Tibial artery (tissue), 4 donors: ENCODE data around the gene ZNF146.
"Not testable (repeated sequence)": the region's sequence is repeated elsewhere in the genome, so short reads cannot be mapped to it uniquely, and the experiment has no call there.

Experiments used
- DNase-seq, 2 donors: peaks; one replicate each; pipeline ENCODE4 v3.0.0-alpha.2; 2019
- H3K27ac ChIP-seq, 2 donors: fragments of 200-600 bp; sonication (generic) in 1 of 2; 1 replicate in 1 of 2; 2 replicates in 1 of 2; pipeline ENCODE4 v1.5.1; 2018 to 2019; ENCODE audit warnings: mild to moderate bottlenecking in 1 of 2
- H3K27me3 ChIP-seq, 2 donors: fragments of 200-600 bp; sonication (generic) in 1 of 2; one replicate each; pipeline versions ENCODE4 v1.5.1 to v1.6.0; 2016 to 2019
- H3K36me3 ChIP-seq, 3 donors: fragments of 200-600 bp; sonication (generic) in 2 of 3; one replicate each; pipeline ENCODE4 v1.5.1; 2016 to 2019; ENCODE audit warnings: mild to moderate bottlenecking in 2 of 3
- H3K4me1 ChIP-seq, 4 donors: fragments of 200-600 bp; sonication (generic) in 2 of 4; 1 replicate in 3 of 4; 2 replicates in 1 of 4; pipeline ENCODE4 v1.5.1; 2016 to 2019
- H3K4me3 ChIP-seq, 2 donors: fragments of 200-600 bp; sonication (generic) in 1 of 2; 1 replicate in 1 of 2; 2 replicates in 1 of 2; pipeline ENCODE4 v1.5.1; 2018 to 2019; ENCODE audit warnings: mild to moderate bottlenecking in 2 of 2
- H3K9me3 ChIP-seq, 3 donors: fragments of 200-600 bp; sonication (generic) in 1 of 3; one replicate each; pipeline ENCODE4 v1.5.1; 2016 to 2019
- CTCF ChIP-seq, 2 experiments: fragments of 200-600 bp in 1 of 2; fragments of 450-650 bp in 1 of 2; IDR thresholded peaks; one replicate each; pipeline ENCODE4 v1.5.1; 2017 to 2019; ENCODE audit warnings: antibody characterized with exemption in 2 of 2, mild to moderate bottlenecking in 1 of 2, moderate library complexity in 1 of 2
- intact Hi-C: fragments of 100-400 bp; cut with DNase I; formaldehyde crosslinking; loops from one replicate; pipeline ENCODE4 v1.15.0; 2023; ENCODE audit warnings: low total_unique reads

Gene ZNF146

GRCh38 chr19:36221474-36221873 lies 6.6 kb downstream of the ZNF146 start:
- Histone ChIP-seq H3K9me3 (no peaks in the 10 kb centered on the region), H3K27ac (no peak overlapping the region), H3K27me3 (no peaks in the 10 kb centered on the region), H3K36me3 (peaks cover 7 to 54% (median 51%) of the 10 kb centered on the region in 3 donors), H3K4me3 (no peak overlapping the region), H3K4me1 (peaks cover 0 to 25% (median 18%) of the 10 kb centered on the region in 4 donors)
- TF ChIP-seq CTCF (IDR thresholded peaks at IDR 0.05) = no peak
- intact Hi-C loops = no loop called here
- no peak for DNase-seq

- Histone ChIP-seq H3K27me3 (no peaks in the 10 kb centered on the region), H3K36me3 (peaks cover 15 to 64% (median 61%) of the 10 kb centered on the region in 3 donors), H3K4me3 (no peak overlapping the region), H3K27ac (no peak overlapping the region), H3K4me1 (peaks cover 0 to 18% (median 14%) of the 10 kb centered on the region in 4 donors), H3K9me3 (no peaks in the 10 kb centered on the region)
- no peak for DNase-seq
- TF ChIP-seq CTCF (IDR thresholded peaks at IDR 0.05) = no peak
- intact Hi-C loops = no loop called here
These were observed 7.6 kb downstream of the ZNF146 start for GRCh38 chr19:36222503-36222902.

- Histone ChIP-seq H3K36me3 (peaks cover 40 to 86% (median 81%) of the 10 kb centered on the region in 3 donors), H3K9me3 (peaks cover 0 to 4% (median 0%) of the 10 kb centered on the region in 3 donors), H3K27me3 (no peaks in the 10 kb centered on the region), H3K4me1 (peaks cover 0 to 18% (median 14%) of the 10 kb centered on the region in 4 donors), H3K4me3 (no peak overlapping the region), H3K27ac (no peak overlapping the region)
- no peak for TF ChIP-seq CTCF (IDR thresholded peaks at IDR 0.05)
- DNase-seq = no peak
- intact Hi-C loops = no loop called here
These were observed 10.4 kb downstream of the ZNF146 start for GRCh38 chr19:36225219-36225892.

- H3K27ac ChIP-seq, H3K4me3 ChIP-seq, intact Hi-C loops, DNase-seq, H3K4me1 ChIP-seq, H3K27me3 ChIP-seq: not testable (repeated sequence)
- Histone ChIP-seq H3K36me3 (peaks cover 97 to 100% (median 99%) of the 10 kb centered on the region in 3 donors), H3K9me3 (peaks cover 3 to 64% (median 5%) of the 10 kb centered on the region in 3 donors)
These were observed 18.7 kb downstream of the ZNF146 start for GRCh38 chr19:36233626-36234025.

- H3K27ac ChIP-seq = no peak overlapping the region
- H3K4me3 ChIP-seq = no peak overlapping the region
- no peak for DNase-seq
- TF ChIP-seq CTCF (IDR thresholded peaks at IDR 0.05) = no peak
- peaks cover 3 to 85% (median 5%) of the 10 kb centered on the region in 3 donors for H3K9me3 ChIP-seq
- intact Hi-C loops = no loop called here
- H3K36me3 ChIP-seq = peaks cover 82 to 89% (median 84%) of the 10 kb centered on the region in 3 donors
- no peaks in the 10 kb centered on the region for H3K27me3 ChIP-seq
- no peaks in the 10 kb centered on the region for H3K4me1 ChIP-seq
These were observed 21.5 kb downstream of the ZNF146 start for GRCh38 chr19:36236304-36236945.

GRCh38 chr19:36236946-36237310 lies 22.0 kb downstream of the ZNF146 start:
- intact Hi-C loops = no loop called here
- no peak overlapping the region for H3K4me3 ChIP-seq

More at GRCh38 chr19:36236946-36237310, 22.0 kb downstream of the ZNF146 start:
- no peak for DNase-seq
- H3K4me1 ChIP-seq = no peaks in the 10 kb centered on the region
- no peak overlapping the region for H3K27ac ChIP-seq
- no peak for TF ChIP-seq CTCF (IDR thresholded peaks at IDR 0.05)
- peaks cover 3 to 87% (median 5%) of the 10 kb centered on the region in 3 donors for H3K9me3 ChIP-seq
- H3K27me3 ChIP-seq = no peaks in the 10 kb centered on the region
- peaks cover 77 to 84% (median 79%) of the 10 kb centered on the region in 3 donors for H3K36me3 ChIP-seq
